CD4-positive, alpha-beta T cell treated with Interleukin-4 for 4 hours (primary cell): ENCODE measurements around the gene PRPF18.

Experiments used
- DNase-seq: peaks from one replicate; pipeline ENCODE4 v3.0.0-alpha.2; 2020

Gene PRPF18

DNA sequence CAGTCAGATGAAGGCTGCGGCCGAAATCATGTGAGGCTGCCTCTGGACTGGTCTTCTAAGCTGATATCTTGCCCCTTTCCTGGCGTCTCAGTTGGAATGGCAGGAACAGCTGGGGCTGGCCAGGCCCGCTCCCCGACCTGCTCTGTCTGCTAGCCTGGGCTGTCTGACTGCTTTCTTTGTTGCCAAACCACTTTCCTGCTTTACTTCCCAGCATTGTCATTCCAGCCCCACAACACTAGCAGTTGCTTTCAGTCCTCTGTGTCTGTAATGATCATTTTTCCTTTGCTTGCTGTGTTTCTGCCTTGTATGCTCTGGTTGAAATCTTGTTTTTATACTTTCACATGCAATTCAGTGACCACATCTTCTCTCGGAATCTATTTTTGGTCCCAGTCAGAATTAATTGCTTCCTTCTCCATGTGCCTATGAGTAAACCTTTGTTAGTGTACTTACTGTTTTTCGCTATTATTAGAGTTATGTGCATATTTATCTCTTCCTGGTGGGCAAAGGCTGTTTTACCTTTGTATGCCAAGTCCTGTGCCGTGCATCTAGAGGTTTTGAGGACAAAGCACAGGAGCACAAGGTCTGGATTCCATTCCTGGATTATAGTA, 21.6 kb downstream of the PRPF18 start:
- DNase-seq: no peak

DNA sequence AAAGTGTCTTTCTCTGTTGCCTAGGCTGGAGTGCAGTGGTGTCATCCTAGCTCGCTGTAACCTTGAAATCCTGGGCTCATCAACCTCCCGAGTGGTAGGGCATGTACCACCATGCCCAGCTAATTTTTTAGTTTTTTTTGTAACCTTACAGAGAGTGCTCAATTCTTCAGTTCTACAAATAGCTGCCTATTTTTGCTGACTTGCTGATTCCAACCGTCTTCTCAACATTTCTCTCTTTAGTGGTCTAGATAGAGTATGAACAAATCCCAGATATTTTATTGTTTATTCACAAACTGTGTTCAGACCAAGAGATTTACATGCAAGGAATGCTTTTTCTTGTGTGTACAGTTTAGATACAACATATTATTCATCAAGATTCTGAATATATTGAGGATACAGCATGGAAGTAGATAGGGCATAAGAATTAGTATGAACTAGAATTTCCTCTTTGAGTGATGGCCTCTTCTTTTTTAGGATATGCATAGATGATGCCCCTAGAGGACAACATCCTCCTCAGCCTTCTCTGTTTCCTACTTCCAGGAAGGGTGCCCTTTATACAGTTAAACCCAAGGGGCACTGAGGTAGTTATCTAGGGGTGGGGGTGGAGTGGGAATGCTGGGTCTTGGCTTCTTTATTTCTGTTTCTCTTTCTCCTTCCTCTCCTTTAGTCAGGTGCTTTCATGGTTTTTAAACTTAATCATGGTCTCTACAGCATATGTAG, 26.0 kb downstream of the PRPF18 start:
- DNase-seq: no peak

DNA sequence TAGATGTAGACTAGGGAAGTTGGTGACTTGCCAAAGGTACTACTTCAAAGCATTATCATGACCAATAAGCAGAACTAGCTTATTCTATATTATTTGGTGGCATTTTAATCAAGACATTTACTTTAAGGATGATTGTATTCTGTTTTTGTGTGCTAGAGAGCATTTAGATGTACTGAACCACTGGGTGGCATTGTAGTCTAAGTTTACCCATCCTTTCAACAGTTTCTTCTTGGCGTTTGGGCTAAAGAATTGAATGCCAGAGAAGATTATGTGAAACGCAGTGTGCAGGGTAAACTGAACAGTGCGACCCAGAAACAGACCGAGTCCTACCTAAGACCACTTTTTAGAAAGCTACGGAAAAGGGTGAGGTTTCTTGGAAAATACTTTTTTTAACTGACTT, 26.8 kb downstream of the PRPF18 start:
- DNase-seq: no peak

DNA sequence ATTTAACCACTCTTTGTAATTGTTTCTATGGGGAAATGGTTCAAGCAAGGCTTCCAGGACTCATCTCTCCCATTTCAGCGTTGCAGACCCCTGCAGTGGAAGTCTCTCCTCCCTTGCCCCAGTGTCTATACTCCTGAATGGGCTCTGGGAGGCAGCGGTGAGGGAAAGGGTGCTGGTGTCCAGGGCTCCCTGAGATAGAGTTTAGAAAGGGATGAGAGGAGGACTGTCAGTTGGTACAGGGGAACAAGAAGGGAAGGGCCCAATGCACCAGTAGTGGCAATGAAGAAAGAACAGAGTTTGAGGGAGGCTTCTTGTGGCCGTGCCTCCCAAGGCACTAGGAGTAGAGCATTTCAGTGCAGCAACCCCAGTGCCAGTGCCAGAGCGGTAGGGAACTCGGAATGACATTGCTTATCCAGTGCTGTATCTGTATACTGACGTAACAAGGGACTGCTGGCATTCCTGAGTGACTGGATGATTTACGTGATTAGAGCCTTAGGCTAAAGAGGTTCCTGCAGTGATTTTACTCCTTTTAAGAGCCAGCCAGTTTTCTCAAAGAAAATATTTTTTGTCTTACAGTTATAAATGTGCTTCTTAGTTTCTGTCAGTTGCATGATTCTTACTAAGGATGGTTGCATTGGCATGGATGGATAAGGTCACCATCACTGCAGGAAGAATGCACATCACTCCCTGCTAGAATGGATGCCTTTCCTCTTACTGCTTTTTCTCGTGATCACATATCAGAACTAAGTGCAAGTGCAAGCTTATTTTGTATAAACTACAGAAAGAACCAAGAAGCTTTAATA, 28.0 kb downstream of the PRPF18 start:
- no peak for DNase-seq

DNA sequence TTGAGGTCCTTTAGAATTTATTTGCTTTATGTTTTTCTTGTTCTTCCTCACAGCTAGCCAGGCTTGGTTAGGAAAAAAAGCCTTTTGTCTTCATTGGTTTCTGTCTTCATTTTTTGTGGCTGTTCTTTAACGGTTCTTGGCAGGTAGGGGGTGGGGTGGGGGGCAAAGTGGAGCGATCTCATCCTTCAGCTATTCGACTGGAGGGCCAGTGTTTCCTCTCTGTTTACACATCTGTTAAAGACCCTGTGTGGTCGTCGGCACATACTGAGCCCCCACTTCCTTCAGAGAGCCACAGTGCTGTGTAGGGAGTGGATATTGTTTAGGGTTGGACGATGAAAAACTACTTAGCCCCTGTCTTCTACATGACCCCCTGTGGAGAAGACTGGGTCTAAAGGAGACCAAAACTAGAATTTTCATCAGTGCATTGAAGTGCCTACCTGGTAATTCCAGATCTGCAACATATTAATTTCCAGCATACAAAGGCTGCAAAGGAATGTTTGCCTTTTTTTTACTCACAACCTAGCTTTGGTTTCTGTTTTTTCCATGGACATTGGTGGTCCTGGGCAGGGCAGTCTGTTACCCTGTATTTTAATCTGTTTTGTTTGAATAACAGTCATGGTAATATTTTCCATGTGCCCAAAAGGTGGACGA, 29.0 kb downstream of the PRPF18 start:
- DNase-seq: no peak

DNA sequence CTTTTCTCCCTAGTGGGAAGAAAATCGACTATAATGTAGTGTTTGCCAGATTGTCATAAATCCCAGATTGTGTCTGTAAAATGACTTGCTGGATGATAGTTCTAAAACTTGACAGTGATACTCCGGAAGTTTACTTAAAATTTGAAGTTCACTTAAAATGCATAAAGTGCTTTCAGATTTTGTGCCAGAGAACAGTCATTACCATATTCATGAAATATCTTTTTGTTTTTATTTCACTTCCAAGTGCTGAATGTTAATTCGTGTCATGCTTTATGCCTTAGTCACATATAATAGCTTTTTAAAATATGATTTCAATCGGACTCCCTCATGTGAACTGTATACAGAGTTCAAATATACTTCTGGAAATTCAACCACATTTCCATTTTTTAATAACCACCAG, 30.4 kb downstream of the PRPF18 start:
- no peak for DNase-seq

DNA sequence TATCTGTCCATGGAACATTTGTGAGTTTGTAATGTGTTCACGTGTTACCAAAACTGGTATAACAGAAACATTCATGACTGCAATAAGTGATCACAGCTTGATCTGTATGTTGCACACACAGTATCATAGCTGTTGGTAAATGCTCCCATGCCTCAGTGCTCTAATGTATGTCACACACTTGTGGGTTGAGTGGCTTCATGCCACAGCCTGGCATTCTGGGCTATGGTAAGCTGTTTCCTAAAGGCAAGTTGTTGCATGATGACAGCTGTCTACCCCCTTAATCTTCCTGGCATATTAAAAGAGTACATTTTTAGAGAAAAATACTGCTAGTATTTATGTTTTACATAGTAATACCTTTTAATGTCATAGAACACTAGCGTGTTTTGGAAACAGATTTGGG, 35.2 kb downstream of the PRPF18 start:
- DNase-seq: no peak

DNA sequence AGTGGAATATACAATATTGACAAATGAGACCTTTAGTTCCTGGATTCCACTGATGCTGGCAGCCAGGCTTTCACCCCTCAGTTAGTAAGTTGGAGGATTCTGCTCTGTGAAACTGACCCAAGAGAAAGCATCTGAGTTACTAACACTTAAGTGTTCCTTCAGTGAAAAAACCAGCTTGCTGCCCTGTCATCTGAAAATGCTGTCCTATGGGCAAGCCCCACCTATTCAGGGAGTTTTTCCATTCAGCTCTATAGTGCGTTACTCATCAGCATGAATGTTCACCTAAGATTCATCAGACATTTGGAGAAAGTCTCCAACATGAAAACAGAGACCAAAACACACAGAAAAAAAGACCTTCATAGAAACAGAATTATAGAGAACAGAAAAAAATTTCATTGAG, 37.9 kb downstream of the PRPF18 start:
- DNase-seq: no peak

DNA sequence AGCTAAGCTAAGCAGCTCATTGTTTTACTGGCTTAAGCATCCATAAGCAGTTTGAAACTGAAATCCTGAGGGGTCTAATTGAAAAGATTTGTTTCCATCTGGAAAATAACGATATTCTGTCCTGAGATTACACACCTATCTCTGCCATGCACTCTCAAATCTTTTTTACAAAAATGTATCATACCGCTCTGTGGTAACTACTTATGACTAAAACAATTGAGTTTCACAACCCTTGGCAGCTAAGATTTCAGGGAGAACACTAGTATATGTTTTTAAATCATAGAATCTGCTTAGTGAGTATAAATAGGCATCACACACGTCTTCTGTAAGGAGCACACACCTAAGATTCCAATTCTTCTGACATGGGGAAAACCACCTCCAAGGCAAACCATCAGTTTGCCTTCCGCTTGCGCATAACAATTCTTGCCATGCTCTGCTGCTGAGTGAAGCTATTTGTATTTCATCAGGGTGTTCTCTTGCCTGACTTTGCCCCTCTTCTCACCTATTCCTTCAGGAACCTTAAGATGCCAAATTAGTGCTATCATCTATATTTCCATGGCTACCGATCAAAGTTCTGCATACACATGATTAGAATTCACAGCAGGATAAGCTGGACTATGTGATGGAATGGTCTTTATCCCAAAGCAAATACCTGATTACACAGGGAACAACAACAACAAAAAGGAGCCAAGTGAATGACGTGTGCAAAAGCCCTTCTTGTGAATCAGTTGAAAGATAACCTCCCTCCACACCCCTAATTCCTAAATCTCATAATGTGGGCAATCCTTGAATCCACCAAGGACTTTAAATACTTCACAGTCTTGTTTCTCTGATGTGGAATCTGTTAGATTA, 40.9 kb downstream of the PRPF18 start:
- no peak for DNase-seq

DNA sequence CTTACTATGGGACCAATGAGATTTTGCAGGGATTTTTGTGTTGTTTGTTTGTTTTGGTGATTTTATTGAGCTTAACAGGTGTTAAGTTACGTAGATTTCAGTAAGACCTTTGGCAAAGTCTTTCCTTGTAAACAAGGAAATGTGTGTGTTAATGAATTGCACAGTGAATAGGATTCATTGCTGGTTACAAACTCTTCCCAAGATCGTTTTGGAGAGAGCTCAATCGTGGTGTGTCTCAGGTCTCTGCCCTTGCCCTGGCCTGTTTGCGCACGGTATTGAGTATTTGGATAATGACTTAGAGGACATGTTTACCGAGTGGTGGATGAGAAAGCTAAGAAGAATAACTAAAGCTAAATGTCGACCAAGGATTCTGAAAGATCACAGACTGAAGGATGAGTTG, 41.9 kb downstream of the PRPF18 start:
- DNase-seq: no peak

DNA sequence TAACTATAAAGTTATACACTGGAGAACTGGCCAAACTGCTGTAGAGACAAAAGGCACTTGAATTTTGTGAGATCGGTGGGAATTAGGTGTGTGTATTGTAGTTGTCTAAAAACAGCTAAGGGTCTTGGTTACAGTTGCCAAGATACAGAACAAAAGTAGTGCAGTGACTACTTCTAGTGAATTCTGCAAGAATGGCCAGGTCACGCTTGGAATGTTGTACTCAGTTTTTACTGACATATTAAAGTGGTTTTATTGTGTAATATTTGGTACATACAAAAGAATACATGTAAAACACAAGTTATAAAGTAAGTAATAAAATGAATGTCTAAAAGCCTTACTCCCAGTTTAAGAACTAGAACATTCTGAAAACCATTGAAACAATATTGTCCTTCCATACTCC, 42.4 kb downstream of the PRPF18 start:
- no peak for DNase-seq

DNA sequence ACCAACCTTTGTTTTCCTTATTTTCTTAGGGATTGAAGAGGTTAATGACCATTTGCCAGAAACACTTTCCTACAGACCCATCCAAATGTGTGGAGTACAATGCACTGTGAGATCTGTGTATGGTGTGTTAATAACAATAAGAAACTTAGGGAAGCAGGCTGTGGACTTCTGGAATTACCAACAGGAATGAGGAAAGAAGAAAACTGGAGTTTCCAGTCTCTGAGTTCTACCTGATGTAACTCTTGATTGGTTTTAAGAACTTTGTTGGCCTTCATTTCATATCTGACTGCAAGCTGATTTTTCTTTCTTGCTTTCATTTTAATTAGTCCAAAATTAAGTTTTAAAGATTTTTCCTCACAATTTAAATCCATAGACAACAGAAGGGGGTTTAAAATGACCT, 43.5 kb downstream of the PRPF18 start:
- no peak for DNase-seq

DNA sequence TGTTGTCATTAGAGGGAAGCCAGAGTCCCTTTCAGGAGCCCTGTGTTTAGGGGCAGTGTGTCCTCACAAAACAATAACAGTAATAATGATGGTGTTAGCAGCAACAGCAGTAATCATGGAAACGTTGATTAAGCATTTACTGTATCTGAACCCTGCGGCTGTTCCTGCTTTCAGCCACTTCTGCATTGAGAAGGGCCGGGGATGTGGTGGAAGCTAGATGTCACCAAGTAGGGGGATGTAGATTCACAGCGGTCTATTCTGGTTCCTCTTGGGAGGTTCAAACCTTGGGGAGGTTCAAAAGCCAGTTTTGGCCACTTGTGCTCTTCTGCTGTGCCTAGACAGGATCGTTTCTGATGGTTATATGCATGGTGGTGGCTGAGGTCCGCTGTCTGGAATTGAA, 44.8 kb downstream of the PRPF18 start:
- no peak for DNase-seq

DNA sequence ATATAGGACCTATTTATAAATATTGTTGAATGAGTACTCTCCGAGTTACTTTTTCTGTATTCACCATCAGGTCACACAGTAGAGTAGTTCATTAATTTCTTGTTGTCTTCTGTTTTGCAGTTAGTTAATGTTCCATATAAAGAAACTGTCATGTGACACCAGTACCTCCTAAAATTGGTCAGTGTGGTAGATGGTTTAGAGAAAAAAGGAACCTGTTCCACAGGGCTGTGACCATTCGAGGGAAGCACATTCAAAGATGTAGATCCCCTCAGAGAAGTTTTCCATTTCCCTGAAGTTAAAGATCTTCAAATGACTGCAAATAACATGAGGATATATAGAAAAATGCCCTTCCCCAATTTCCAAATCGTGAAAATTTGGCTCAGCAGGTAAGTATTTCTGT, 45.7 kb downstream of the PRPF18 start:
- DNase-seq: no peak

DNA sequence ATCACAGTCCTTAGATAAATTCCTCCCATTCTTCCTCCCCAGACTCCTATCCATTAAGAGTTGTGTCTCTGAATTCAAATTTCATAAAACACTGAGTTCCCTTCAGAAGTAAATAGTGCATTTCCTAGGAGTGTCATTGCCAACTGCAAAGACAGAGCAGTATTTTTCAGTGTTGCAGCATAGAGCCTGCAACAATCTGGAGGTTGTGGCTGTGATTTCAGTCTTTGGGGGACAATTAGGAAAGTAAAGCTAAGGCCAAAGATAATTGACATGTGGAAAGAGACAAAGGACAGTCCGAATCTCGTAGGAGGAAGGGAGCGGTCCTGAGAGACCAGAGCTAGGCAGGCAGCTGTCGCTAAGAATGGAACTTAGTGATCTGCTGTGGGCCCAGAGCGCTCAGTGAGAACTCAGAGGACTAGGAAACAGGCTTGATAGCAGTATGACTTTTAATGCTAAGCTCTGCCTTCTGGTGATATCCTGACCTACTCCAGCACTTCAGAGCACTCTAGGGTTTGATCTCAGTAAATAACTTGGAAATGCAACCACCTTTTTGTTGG, 46.2 kb downstream of the PRPF18 start:
- no peak for DNase-seq

DNA sequence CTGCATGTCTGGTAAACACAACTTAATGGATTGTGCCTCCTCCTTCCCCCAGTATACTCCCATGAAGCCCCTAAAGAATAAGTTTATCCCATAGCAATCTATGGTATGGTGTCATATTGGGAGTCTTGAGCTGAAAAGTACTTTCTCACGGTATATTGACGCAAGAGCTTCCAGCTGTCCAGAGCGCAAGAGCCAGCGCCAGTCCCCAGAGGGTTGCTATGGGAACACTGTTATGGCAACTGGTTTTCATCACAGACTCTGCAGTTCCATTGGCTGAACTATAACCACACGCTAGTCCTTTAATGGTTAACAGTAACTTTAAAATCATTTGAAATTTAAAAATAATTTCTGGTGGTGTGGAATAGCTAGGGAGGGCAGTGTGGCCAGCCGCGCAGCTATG, 46.9 kb downstream of the PRPF18 start:
- no peak for DNase-seq

DNA sequence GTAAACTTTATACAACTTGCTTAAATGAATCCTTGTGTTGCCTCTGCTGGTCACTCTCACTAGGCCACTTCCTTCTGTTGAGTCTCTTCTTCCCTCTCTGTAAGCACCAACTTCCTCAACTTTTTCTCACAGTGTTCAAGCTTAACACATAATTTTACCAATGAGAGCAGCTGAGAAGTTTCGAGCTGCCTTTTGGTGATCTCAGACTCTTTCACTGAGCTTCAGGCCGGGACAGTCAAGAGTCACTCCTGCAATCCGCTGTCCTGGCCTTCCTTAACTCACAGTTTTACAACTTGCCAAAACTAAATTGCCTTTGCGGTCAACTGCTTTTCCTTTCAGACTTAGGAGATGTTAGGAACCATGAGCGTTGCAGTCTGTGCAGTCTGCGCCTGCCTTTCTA, 47.4 kb downstream of the PRPF18 start:
- no peak for DNase-seq

DNA sequence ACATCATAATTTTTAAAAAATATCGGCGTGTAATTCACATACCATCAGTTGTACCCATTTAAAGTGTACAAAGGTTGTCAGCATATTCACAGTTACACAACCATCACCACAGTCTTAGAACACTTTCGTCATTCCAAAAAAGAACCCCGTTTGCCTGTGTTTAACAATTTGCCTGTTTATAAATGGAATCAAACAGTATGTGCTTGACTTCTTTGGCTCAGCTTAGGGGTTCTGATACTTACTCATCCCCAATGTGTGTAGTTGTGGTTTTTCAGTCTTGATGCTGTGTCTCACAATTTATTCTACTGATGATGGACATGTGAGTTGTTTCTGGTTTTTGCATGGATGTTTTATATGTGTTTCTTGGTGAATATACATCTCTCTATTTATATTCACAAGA, 50.0 kb downstream of the PRPF18 start:
- DNase-seq: no peak

DNA sequence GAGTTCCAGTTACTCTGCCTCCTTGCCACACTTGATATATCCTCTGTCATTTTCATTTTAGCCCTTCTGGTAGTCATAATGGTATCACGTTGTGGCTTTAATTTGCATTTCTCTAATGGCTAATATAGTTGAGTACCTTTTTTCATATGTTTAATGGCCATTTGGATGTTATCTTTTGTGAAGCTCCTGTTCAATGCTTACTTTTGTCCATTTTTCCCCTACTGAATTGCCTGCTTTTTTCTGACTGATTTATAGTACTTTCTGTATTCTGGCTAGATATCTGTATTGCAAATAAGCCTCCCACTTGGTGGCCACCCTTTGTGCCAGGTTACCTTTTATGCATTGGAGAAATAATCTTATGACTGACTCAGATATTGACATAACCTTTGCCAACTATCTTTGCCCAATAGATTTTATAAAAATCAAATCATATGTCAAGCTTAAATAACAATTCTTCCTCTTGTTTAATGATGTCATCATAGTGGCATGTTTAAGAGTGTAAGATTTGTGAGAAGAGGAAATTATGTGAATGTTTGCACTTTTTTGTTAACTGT, 50.6 kb downstream of the PRPF18 start:
- DNase-seq: no peak

DNA sequence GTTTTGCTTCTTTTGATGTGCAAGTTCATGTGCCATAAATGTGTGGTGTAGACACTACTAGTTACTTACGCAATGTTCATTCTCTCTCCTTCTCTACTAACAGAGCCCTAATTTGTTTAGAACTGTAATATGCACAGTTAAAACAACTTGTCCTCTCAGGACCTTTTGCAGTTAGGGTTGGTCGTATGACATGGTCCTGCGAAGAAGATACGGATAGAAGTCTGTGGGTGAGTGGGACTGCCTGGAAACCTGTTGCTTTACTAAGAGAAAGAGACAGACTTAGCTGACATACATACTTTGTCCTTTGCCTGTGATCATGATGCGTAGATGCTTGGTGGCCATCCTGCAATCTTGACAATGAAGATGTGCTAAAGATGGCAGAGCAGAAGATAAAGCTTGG, 51.1 kb downstream of the PRPF18 start:
- DNase-seq: no peak

DNA sequence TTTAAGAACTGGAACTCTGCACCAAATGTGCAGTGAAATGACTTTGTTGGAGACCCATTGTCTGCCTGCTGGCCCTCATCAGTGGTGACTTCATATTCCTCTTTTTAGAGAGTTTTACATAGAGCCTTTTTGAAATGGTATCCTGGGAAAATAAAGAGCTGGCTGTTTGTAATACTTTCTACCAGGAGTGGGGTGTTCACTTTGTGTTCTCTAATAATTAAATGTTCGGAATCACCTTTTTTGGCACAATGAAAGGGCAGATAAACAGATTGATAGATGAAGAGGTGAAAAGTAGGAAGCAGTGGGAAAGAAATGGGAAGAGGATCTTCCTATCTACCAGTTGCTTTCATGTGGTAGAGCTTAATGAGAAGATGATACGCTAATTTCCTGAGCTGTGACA, 55.5 kb downstream of the PRPF18 start:
- DNase-seq: no peak

DNA sequence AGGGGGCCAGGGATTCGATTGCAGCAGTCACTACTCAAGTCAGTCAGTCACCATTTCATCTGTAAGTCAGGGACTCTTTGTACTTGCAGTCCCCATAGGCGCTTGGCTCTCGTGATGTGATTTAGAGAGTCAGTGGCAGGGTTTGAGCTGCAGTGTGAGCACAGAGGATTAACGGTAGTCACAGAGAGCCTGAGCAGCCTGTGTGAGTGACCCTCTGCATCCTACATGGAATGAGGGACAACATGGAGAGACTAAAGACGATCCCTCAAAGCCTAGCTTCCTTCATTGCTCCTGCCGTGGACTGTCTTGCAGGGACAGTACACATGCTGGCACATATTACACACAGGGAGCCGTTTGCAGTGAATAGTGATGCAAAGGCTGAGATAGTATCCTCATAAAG, 56.3 kb downstream of the PRPF18 start:
- DNase-seq: no peak
